HEK293 (cell line): Measurements from ENCODE around the gene FBXO33.
A peak's percentile ranks its signal among the peaks of the same experiment; 100 is the strongest.

Experiments
- GFI1B ChIP-seq: fragments of 450-650 bp; formaldehyde crosslinking; IDR thresholded peaks from 2 replicates; pipeline ENCODE4 v1.5.1; 2016; ENCODE audit warnings: missing biosample characterization, missing genetic modification characterization
- KLF9 ChIP-seq: fragments of 450-650 bp; formaldehyde crosslinking; IDR thresholded peaks from 2 replicates; pipeline ENCODE4 v1.5.1; 2016; ENCODE audit warnings: missing biosample characterization, missing genetic modification characterization, low read depth
- SCRT1 ChIP-seq: fragments of 450-650 bp; formaldehyde crosslinking; IDR thresholded peaks from 2 replicates; pipeline ENCODE4 v1.5.1; 2016; ENCODE audit warnings: missing biosample characterization, missing genetic modification characterization, borderline replicate concordance
- ZBTB48 ChIP-seq: fragments of 450-650 bp; formaldehyde crosslinking; IDR thresholded peaks from 2 replicates; pipeline ENCODE4 v1.5.1; 2016; ENCODE audit warnings: missing biosample characterization, missing genetic modification characterization
- ZBTB8A ChIP-seq: fragments of 450-650 bp; formaldehyde crosslinking; IDR thresholded peaks from 2 replicates; pipeline ENCODE4 v1.5.1; 2016; ENCODE audit warnings: missing biosample characterization, missing genetic modification characterization
- ZFP41 ChIP-seq: fragments of 450-650 bp; formaldehyde crosslinking; IDR thresholded peaks from 2 replicates; pipeline ENCODE4 v1.5.1; 2016; ENCODE audit warnings: missing biosample characterization, missing genetic modification characterization, borderline replicate concordance
- ZNF10 ChIP-seq: fragments of 450-650 bp; formaldehyde crosslinking; IDR thresholded peaks from 2 replicates; pipeline ENCODE4 v1.5.1; 2017; ENCODE audit warnings: missing biosample characterization, missing genetic modification characterization
- ZNF157 ChIP-seq: fragments of 450-650 bp; formaldehyde crosslinking; IDR thresholded peaks from 2 replicates; pipeline ENCODE4 v1.5.1; 2016; ENCODE audit warnings: missing biosample characterization, missing genetic modification characterization
- ZNF239 ChIP-seq: fragments of 450-650 bp; formaldehyde crosslinking; IDR thresholded peaks from 2 replicates; pipeline ENCODE4 v1.5.1; 2016; ENCODE audit warnings: missing biosample characterization, missing genetic modification characterization
- ZNF311 ChIP-seq: fragments of 450-650 bp; formaldehyde crosslinking; IDR thresholded peaks from 2 replicates; pipeline ENCODE4 v1.5.1; 2017; ENCODE audit warnings: missing biosample characterization, missing genetic modification characterization, borderline replicate concordance
- ZNF404 ChIP-seq: fragments of 450-650 bp; formaldehyde crosslinking; IDR thresholded peaks from 2 replicates; pipeline ENCODE4 v1.5.1; 2017; ENCODE audit warnings: missing biosample characterization, missing genetic modification characterization
- ZNF416 ChIP-seq: fragments of 450-650 bp; formaldehyde crosslinking; IDR thresholded peaks from 2 replicates; pipeline ENCODE4 v1.5.1; 2016; ENCODE audit warnings: missing biosample characterization, missing genetic modification characterization
- ZNF521 ChIP-seq: fragments of 450-650 bp; formaldehyde crosslinking; IDR thresholded peaks from 2 replicates; pipeline ENCODE4 v1.5.1; 2017; ENCODE audit warnings: missing biosample characterization, mild to moderate bottlenecking, missing genetic modification characterization
- ZNF548 ChIP-seq: fragments of 450-650 bp; formaldehyde crosslinking; IDR thresholded peaks from 2 replicates; pipeline ENCODE4 v1.5.1; 2016; ENCODE audit warnings: missing biosample characterization, missing genetic modification characterization
- ZNF600 ChIP-seq: fragments of 450-650 bp; formaldehyde crosslinking; IDR thresholded peaks from 2 replicates; pipeline ENCODE4 v1.5.1; 2016; ENCODE audit warnings: missing biosample characterization, missing genetic modification characterization
- ZNF624 ChIP-seq: fragments of 450-650 bp; formaldehyde crosslinking; IDR thresholded peaks from 2 replicates; pipeline ENCODE4 v1.5.1; 2017; ENCODE audit warnings: missing biosample characterization, missing genetic modification characterization
- ZNF626 ChIP-seq: fragments of 450-650 bp; sonication (Bioruptor Pico); formaldehyde crosslinking; IDR thresholded peaks from 2 replicates; pipeline ENCODE4 v1.5.1; 2018; ENCODE audit warnings: missing biosample characterization, missing genetic modification characterization, inconsistent platforms
- ZNF629 ChIP-seq: fragments of 450-650 bp; formaldehyde crosslinking; IDR thresholded peaks from 2 replicates; pipeline ENCODE4 v1.5.1; 2017; ENCODE audit warnings: missing biosample characterization, missing genetic modification characterization
- ZNF76 ChIP-seq: fragments of 450-650 bp; formaldehyde crosslinking; IDR thresholded peaks from 2 replicates; pipeline ENCODE4; 2016; ENCODE audit warnings: low read depth, missing biosample characterization, missing genetic modification characterization, borderline replicate concordance
- TF ChIP-seq, protein P1 (sequence below): fragments of 450-650 bp; formaldehyde crosslinking; IDR thresholded peaks from 2 replicates; pipeline ENCODE4 v1.5.1; 2016; ENCODE audit warnings: missing biosample characterization, missing genetic modification characterization
- TF ChIP-seq, protein P2 (sequence below): fragments of 450-650 bp; formaldehyde crosslinking; IDR thresholded peaks from 2 replicates; pipeline ENCODE4 v1.5.1; 2016; ENCODE audit warnings: missing biosample characterization, missing genetic modification characterization
- TF ChIP-seq, protein P3 (sequence below): fragments of 450-650 bp; formaldehyde crosslinking; IDR thresholded peaks from 2 replicates; pipeline ENCODE4 v1.5.1; 2017; ENCODE audit warnings: missing biosample characterization, missing genetic modification characterization
- TF ChIP-seq, protein P4 (sequence below): fragments of 450-650 bp; formaldehyde crosslinking; IDR thresholded peaks from 2 replicates; pipeline ENCODE4 v1.5.1; 2017; ENCODE audit warnings: missing biosample characterization, missing genetic modification characterization
- TF ChIP-seq, protein P5 (sequence below): fragments of 450-650 bp; IDR thresholded peaks from 2 replicates; pipeline ENCODE4 v1.5.1; 2018; ENCODE audit warnings: missing biosample characterization, missing genetic modification characterization
- TF ChIP-seq, protein P6 (sequence below): fragments of 450-650 bp; formaldehyde crosslinking; IDR thresholded peaks from 2 replicates; pipeline ENCODE4 v1.5.1; 2016; ENCODE audit warnings: missing biosample characterization, missing genetic modification characterization
- TF ChIP-seq, protein P7 (sequence below): fragments of 450-650 bp; formaldehyde crosslinking; IDR thresholded peaks from 2 replicates; pipeline ENCODE4 v1.5.1; 2016; ENCODE audit warnings: missing biosample characterization, missing genetic modification characterization, borderline replicate concordance

FBXO33 gene

DNA sequence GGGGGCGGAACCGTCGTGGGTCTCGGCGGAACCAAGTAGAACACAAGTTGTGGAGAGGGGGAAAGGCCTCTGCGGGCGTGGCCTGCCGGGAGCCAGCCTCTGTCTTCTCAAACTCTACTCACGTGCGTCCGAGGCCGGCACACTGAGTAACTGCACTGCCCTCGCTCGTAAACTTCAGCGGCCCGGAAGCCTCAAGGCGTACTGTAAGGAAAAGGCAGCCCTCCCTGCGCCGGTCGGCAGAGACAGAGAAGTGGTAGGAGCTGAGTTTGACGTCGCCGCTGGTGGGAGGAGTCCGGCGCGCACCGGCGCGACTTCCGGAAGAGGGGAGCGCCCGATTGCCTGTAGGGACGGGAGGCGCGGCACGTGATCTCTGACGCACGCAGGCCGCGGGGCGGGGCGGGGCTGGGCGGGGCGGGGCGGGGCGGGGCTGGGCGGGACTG, at the start of gene FBXO33 (continued):
- TF ChIP-seq, protein P1, sequence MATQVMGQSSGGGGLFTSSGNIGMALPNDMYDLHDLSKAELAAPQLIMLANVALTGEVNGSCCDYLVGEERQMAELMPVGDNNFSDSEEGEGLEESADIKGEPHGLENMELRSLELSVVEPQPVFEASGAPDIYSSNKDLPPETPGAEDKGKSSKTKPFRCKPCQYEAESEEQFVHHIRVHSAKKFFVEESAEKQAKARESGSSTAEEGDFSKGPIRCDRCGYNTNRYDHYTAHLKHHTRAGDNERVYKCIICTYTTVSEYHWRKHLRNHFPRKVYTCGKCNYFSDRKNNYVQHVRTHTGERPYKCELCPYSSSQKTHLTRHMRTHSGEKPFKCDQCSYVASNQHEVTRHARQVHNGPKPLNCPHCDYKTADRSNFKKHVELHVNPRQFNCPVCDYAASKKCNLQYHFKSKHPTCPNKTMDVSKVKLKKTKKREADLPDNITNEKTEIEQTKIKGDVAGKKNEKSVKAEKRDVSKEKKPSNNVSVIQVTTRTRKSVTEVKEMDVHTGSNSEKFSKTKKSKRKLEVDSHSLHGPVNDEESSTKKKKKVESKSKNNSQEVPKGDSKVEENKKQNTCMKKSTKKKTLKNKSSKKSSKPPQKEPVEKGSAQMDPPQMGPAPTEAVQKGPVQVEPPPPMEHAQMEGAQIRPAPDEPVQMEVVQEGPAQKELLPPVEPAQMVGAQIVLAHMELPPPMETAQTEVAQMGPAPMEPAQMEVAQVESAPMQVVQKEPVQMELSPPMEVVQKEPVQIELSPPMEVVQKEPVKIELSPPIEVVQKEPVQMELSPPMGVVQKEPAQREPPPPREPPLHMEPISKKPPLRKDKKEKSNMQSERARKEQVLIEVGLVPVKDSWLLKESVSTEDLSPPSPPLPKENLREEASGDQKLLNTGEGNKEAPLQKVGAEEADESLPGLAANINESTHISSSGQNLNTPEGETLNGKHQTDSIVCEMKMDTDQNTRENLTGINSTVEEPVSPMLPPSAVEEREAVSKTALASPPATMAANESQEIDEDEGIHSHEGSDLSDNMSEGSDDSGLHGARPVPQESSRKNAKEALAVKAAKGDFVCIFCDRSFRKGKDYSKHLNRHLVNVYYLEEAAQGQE (tag by site-specific recombination) = no peak
- TF ChIP-seq ZNF311 (no peak), ZNF521 (no peak), ZNF626 (tag by site-specific recombination) (no peak), ZNF239 (no peak), ZBTB48 (tag by site-specific recombination) (no peak), ZNF624 (no peak), ZNF600 (no peak), SCRT1 (no peak), ZBTB8A (tag by site-specific recombination) (no peak), ZNF157 (no peak), ZNF629 (tag by site-specific recombination) (peak; percentile 93), ZFP41 (no peak), KLF9 (peak; percentile 84), GFI1B (tag by site-specific recombination) (no peak), ZNF416 (tag by site-specific recombination) (no peak), ZNF548 (no peak), ZNF76 (tag by site-specific recombination) (peak; percentile 75; the same call in 1 of the 2 replicates), ZNF10 (no peak), ZNF404 (tag by site-specific recombination) (no peak)
- TF ChIP-seq, protein P2, sequence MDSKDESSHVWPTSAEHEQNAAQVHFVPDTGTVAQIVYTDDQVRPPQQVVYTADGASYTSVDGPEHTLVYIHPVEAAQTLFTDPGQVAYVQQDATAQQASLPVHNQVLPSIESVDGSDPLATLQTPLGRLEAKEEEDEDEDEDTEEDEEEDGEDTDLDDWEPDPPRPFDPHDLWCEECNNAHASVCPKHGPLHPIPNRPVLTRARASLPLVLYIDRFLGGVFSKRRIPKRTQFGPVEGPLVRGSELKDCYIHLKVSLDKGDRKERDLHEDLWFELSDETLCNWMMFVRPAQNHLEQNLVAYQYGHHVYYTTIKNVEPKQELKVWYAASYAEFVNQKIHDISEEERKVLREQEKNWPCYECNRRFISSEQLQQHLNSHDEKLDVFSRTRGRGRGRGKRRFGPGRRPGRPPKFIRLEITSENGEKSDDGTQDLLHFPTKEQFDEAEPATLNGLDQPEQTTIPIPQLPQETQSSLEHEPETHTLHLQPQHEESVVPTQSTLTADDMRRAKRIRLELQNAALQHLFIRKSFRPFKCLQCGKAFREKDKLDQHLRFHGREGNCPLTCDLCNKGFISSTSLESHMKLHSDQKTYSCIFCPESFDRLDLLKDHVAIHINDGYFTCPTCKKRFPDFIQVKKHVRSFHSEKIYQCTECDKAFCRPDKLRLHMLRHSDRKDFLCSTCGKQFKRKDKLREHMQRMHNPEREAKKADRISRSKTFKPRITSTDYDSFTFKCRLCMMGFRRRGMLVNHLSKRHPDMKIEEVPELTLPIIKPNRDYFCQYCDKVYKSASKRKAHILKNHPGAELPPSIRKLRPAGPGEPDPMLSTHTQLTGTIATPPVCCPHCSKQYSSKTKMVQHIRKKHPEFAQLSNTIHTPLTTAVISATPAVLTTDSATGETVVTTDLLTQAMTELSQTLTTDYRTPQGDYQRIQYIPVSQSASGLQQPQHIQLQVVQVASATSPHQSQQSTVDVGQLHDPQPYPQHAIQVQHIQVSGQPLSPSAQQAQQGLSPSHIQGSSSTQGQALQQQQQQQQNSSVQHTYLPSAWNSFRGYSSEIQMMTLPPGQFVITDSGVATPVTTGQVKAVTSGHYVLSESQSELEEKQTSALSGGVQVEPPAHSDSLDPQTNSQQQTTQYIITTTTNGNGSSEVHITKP (tag by site-specific recombination) = peak; percentile 100
- TF ChIP-seq, protein P3, sequence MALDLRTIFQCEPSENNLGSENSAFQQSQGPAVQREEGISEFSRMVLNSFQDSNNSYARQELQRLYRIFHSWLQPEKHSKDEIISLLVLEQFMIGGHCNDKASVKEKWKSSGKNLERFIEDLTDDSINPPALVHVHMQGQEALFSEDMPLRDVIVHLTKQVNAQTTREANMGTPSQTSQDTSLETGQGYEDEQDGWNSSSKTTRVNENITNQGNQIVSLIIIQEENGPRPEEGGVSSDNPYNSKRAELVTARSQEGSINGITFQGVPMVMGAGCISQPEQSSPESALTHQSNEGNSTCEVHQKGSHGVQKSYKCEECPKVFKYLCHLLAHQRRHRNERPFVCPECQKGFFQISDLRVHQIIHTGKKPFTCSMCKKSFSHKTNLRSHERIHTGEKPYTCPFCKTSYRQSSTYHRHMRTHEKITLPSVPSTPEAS (tag by site-specific recombination) = no peak
- TF ChIP-seq, protein P4, sequence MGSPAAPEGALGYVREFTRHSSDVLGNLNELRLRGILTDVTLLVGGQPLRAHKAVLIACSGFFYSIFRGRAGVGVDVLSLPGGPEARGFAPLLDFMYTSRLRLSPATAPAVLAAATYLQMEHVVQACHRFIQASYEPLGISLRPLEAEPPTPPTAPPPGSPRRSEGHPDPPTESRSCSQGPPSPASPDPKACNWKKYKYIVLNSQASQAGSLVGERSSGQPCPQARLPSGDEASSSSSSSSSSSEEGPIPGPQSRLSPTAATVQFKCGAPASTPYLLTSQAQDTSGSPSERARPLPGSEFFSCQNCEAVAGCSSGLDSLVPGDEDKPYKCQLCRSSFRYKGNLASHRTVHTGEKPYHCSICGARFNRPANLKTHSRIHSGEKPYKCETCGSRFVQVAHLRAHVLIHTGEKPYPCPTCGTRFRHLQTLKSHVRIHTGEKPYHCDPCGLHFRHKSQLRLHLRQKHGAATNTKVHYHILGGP (tag by site-specific recombination) = no peak
- TF ChIP-seq, protein P5, sequence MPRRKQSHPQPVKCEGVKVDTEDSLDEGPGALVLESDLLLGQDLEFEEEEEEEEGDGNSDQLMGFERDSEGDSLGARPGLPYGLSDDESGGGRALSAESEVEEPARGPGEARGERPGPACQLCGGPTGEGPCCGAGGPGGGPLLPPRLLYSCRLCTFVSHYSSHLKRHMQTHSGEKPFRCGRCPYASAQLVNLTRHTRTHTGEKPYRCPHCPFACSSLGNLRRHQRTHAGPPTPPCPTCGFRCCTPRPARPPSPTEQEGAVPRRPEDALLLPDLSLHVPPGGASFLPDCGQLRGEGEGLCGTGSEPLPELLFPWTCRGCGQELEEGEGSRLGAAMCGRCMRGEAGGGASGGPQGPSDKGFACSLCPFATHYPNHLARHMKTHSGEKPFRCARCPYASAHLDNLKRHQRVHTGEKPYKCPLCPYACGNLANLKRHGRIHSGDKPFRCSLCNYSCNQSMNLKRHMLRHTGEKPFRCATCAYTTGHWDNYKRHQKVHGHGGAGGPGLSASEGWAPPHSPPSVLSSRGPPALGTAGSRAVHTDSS = no peak
- TF ChIP-seq, protein P6, sequence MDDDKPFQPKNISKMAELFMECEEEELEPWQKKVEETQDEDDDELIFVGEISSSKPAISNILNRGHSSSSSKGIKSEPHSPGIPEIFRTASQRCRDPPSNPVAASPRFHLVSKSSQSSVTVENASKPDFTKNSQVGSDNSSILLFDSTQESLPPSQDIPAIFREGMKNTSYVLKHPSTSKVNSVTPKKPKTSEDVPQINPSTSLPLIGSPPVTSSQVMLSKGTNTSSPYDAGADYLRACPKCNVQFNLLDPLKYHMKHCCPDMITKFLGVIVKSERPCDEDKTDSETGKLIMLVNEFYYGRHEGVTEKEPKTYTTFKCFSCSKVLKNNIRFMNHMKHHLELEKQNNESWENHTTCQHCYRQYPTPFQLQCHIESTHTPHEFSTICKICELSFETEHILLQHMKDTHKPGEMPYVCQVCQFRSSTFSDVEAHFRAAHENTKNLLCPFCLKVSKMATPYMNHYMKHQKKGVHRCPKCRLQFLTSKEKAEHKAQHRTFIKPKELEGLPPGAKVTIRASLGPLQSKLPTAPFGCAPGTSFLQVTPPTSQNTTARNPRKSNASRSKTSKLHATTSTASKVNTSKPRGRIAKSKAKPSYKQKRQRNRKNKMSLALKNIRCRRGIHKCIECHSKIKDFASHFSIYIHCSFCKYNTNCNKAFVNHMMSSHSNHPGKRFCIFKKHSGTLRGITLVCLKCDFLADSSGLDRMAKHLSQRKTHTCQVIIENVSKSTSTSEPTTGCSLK = no peak
- TF ChIP-seq, protein P7, sequence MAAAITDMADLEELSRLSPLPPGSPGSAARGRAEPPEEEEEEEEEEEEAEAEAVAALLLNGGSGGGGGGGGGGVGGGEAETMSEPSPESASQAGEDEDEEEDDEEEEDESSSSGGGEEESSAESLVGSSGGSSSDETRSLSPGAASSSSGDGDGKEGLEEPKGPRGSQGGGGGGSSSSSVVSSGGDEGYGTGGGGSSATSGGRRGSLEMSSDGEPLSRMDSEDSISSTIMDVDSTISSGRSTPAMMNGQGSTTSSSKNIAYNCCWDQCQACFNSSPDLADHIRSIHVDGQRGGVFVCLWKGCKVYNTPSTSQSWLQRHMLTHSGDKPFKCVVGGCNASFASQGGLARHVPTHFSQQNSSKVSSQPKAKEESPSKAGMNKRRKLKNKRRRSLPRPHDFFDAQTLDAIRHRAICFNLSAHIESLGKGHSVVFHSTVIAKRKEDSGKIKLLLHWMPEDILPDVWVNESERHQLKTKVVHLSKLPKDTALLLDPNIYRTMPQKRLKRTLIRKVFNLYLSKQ (tag by site-specific recombination) = no peak
